IMR-90 (cell line): Measurements from ENCODE around the gene CACNA2D3. TPM values are rescaled to one million over a fixed set of nuclear protein-coding genes. Genes with fewer than 3 reads are reported as not detected.

Experiments
- ATAC-seq: fragments of 200-7000 bp; cut with Tn5 transposase; 2 replicates; pipeline ENCODE4 v1.9.1; 2020; ENCODE audit warnings: low read depth, mild to moderate bottlenecking, moderate library complexity
- BruUV-seq: library from RNA; stranded (reverse); fragments of 400-500 nt; replicated peaks from 2 replicates; lab custom pipeline; 2021; lab: Mats Ljungman, UMichigan
- CTCF ChIA-PET: fragments of 300-600 bp; formaldehyde crosslinking; extraction: SDS; loops from one replicate; lab custom pipeline; 2021; ENCODE audit warnings: antibody characterized with exemption; lab: Yijun Ruan, JAX
- POLR2A ChIA-PET: fragments of 300-600 bp; sonication (Branson Sonifier 250); formaldehyde crosslinking; loops from one replicate; lab custom pipeline; 2022; ENCODE audit warnings: antibody characterized with exemption; ENCODE audit not compliant: unreplicated experiment; lab: Charles Lee
- DNase-seq: peaks from one replicate; pipeline ENCODE4 v3.0.0; 2013
- H2AFZ ChIP-seq: replicated peaks from 2 replicates; pipeline ENCODE3; 2013; ENCODE audit warnings: low read length, mild to moderate bottlenecking; ENCODE audit not compliant: poor library complexity
- H2AK5ac ChIP-seq: 2 replicates; pipeline ENCODE4 v1.6.1; 2013; ENCODE audit warnings: low read depth, low read length, inconsistent platforms
- H2AK9ac ChIP-seq: replicated peaks from 2 replicates; pipeline ENCODE3; 2013; ENCODE audit warnings: mild to moderate bottlenecking, low read depth, low read length, moderate library complexity; ENCODE audit not compliant: poor library complexity
- H2BK120ac ChIP-seq: 2 replicates; pipeline ENCODE4 v1.6.1; 2013; ENCODE audit warnings: low read depth, low read length, inconsistent platforms
- H2BK15ac ChIP-seq: 3 replicates; pipeline ENCODE4 v1.6.1; 2013; ENCODE audit warnings: low read depth, low read length, inconsistent platforms
- H2BK20ac ChIP-seq: 2 replicates; pipeline ENCODE4 v1.6.1; 2013; ENCODE audit warnings: low read depth, mild to moderate bottlenecking, inconsistent platforms, low read length, moderate library complexity
- H2BK5ac ChIP-seq: 2 replicates; pipeline ENCODE4 v1.6.1; 2013; ENCODE audit warnings: mild to moderate bottlenecking, low read depth, low read length, inconsistent platforms; ENCODE audit not compliant: poor library complexity, severe bottlenecking
- H3K14ac ChIP-seq: replicated peaks from 2 replicates; pipeline ENCODE4 v1.6.1; 2013; ENCODE audit warnings: low read depth, low read length, inconsistent platforms
- H3K18ac ChIP-seq: 2 replicates; pipeline ENCODE4 v1.6.1; 2013; ENCODE audit warnings: low read depth, low read length, control low read depth
- H3K23ac ChIP-seq: 2 replicates; pipeline ENCODE4 v1.6.1; 2013; ENCODE audit warnings: low read depth, low read length, inconsistent platforms
- H3K27ac ChIP-seq: 2 replicates; pipeline ENCODE4 v1.5.1; 2013; ENCODE audit warnings: mild to moderate bottlenecking, control low read depth, low read length; ENCODE audit not compliant: insufficient read depth
- H3K27me3 ChIP-seq: 2 replicates; pipeline ENCODE4 v1.6.1; 2013; ENCODE audit warnings: low read length; ENCODE audit not compliant: control insufficient read depth, insufficient read depth
- H3K36me3 ChIP-seq: 2 replicates; pipeline ENCODE4 v1.6.1; 2013; ENCODE audit warnings: low read length, mixed read lengths; ENCODE audit not compliant: control insufficient read depth, insufficient read depth
- H3K4ac ChIP-seq: 2 replicates; pipeline ENCODE4 v1.6.1; 2013; ENCODE audit warnings: low read depth, low read length, inconsistent platforms
- H3K4me1 ChIP-seq: 2 replicates; pipeline ENCODE4 v1.6.1; 2013; ENCODE audit warnings: low read length, mixed read lengths; ENCODE audit not compliant: control insufficient read depth, insufficient read depth
- H3K4me2 ChIP-seq: 2 replicates; pipeline ENCODE4 v1.6.1; 2013; ENCODE audit warnings: low read depth, mild to moderate bottlenecking, control low read depth, low read length, moderate library complexity
- H3K4me3 ChIP-seq: 2 replicates; pipeline ENCODE4 v1.5.1; 2013; ENCODE audit warnings: low read depth, mild to moderate bottlenecking, control low read depth, low read length, moderate library complexity; ENCODE audit not compliant: insufficient read depth
- H3K56ac ChIP-seq: 2 replicates; pipeline ENCODE4 v1.6.1; 2013; ENCODE audit warnings: low read length, inconsistent platforms; ENCODE audit not compliant: insufficient read depth; ENCODE audit errors: extremely low read depth
- H3K79me1 ChIP-seq, 2 experiments: 2 replicates each; pipeline ENCODE4 v1.6.1; 2013; ENCODE audit warnings: low read length in 2 of 2, inconsistent platforms in 1 of 2, low read depth in 1 of 2
- H3K9ac ChIP-seq: 2 replicates; pipeline ENCODE4 v1.6.1; 2013; ENCODE audit warnings: low read depth, low read length, control low read depth
- H3K9me1 ChIP-seq: 2 replicates; pipeline ENCODE4 v1.6.1; 2013; ENCODE audit warnings: low read length, inconsistent platforms; ENCODE audit not compliant: insufficient read depth
- H3K9me3 ChIP-seq: 2 replicates; pipeline ENCODE4 v1.6.1; 2013; ENCODE audit warnings: low read length; ENCODE audit not compliant: control insufficient read depth, insufficient read depth
- H4K20me1 ChIP-seq: 2 replicates; pipeline ENCODE4 v1.6.1; 2013; ENCODE audit warnings: low read length, inconsistent platforms; ENCODE audit not compliant: insufficient read depth
- H4K5ac ChIP-seq: 2 replicates; pipeline ENCODE4 v1.6.1; 2013; ENCODE audit warnings: mild to moderate bottlenecking, low read depth, low read length, control low read depth
- H4K8ac ChIP-seq, 2 experiments: 2 replicates each; pipeline ENCODE4 v1.6.1; 2013; ENCODE audit warnings: low read depth in 2 of 2, low read length in 2 of 2, control low read depth in 1 of 2, inconsistent platforms in 1 of 2
- H4K91ac ChIP-seq: 2 replicates; pipeline ENCODE4 v1.6.1; 2013; ENCODE audit warnings: low read depth, low read length, inconsistent platforms; ENCODE audit not compliant: insufficient read depth
- BHLHE40 ChIP-seq: fragments of 150-350 bp; IDR thresholded peaks from 2 replicates; pipeline ENCODE4 v1.6.1; 2016; ENCODE audit warnings: mild to moderate bottlenecking, low read depth, low read length
- CEBPB ChIP-seq: IDR thresholded peaks from 2 replicates; pipeline ENCODE4 v1.6.1; 2012; ENCODE audit warnings: low read depth, low read length, improper control_type of control experiment
- ELK1 ChIP-seq: fragments of 150-350 bp; IDR thresholded peaks from 2 replicates; pipeline ENCODE4 v1.6.1; 2016; ENCODE audit warnings: low read depth, mild to moderate bottlenecking, low read length, moderate library complexity, borderline replicate concordance
- MAFK ChIP-seq: IDR thresholded peaks from 2 replicates; pipeline ENCODE4 v1.6.1; 2012; ENCODE audit warnings: low read depth, low read length, improper control_type of control experiment
- MXI1 ChIP-seq: IDR thresholded peaks from 2 replicates; pipeline ENCODE4 v1.6.1; 2012; ENCODE audit warnings: low read depth, mild to moderate bottlenecking, low read length, moderate library complexity, borderline replicate concordance
- WGBS, 2 experiments: methylation state at CpG; one replicate each; pipeline versions ENCODE4 v1.1.5 to v1.1.7; 2013; ENCODE audit warnings: missing lambda C conversion rate in 2 of 2; ENCODE audit not compliant: insufficient read length in 1 of 2; ENCODE audit errors: extremely low coverage in 2 of 2; 5-methylcytosine and 5-hydroxymethylcytosine counted together
- dilution Hi-C: fragments of 300-500 bp; cut with HindIII; formaldehyde crosslinking; loops from one replicate; pipeline ENCODE4 v1.14.3; 2018; ENCODE audit warnings: low sequenced_read_pairs; ENCODE audit not compliant: unreplicated experiment
- in situ Hi-C: fragments of 300-500 bp; cut with MboI; formaldehyde crosslinking; loops from 3 replicates; pipeline ENCODE4 v1.14.3; 2019; ENCODE audit warnings: low sequenced_read_pairs, inconsistent platforms, mixed read lengths
- intact Hi-C: fragments of 100-400 bp; cut with micrococcal nuclease; formaldehyde crosslinking; loops from 2 replicates; pipeline ENCODE4 v1.10.0; 2022
- polyA plus RNA-seq, 3 experiments: library from polyadenylated mRNA; depleted of rRNA; stranded (reverse); fragments of >200 nt; gene quantifications; 2 replicates each; pipeline ENCODE4 v1.2.3, GENCODE V29; 2012; ENCODE audit warnings: low replicate concordance in 1 of 3
- total RNA-seq: library from RNA; depleted of rRNA; stranded (reverse); fragments of >200 nt; gene quantifications from 2 replicates; pipeline ENCODE4 v1.2.3, GENCODE V29; 2012

Gene CACNA2D3
- total and polyA plus RNA-seq, 2 of the 4 experiments (the other 2 are of a cell fraction): 0.36 to 0.41 TPM

- ATAC-seq (peak; percentile 55), DNase-seq (no peak)
- no peak overlapping the region for H3K4me2 ChIP-seq
- POLR2A ChIA-PET: no interaction called here
- no peaks in the 10 kb centered on the region for H3K4me1 ChIP-seq
- no peaks in the 10 kb centered on the region for H3K36me3 ChIP-seq
- dilution Hi-C loops (no loop called here), in situ Hi-C loops (no loop called here), intact Hi-C loops (no loop called here)
- no TSS peak for BruUV-seq
- TF ChIP-seq ELK1: no peak
- no peak for TF ChIP-seq MXI1
- no peak for TF ChIP-seq BHLHE40
- no peak for TF ChIP-seq MAFK
- no peak for TF ChIP-seq CEBPB
- no peak overlapping the region for H3K23ac ChIP-seq
- H3K9me1 ChIP-seq: no peaks in the 10 kb centered on the region
- H3K9me3 ChIP-seq: no peaks in the 10 kb centered on the region
- no peak overlapping the region for H4K8ac ChIP-seq
- H3K27ac ChIP-seq: no peak overlapping the region
- H2BK15ac ChIP-seq: no peak overlapping the region
- H3K4ac ChIP-seq: no peak overlapping the region
- no peak overlapping the region for H3K4me3 ChIP-seq
- no peak overlapping the region for H2BK5ac ChIP-seq
- 3% methylated on average over 44 of the region's 107 CpGs; no CpG with 5 or more reads in 1 of the 2 experiments for WGBS, 2 experiments
- H4K91ac ChIP-seq: no peak overlapping the region
- H2AK5ac ChIP-seq: no peak overlapping the region
- no peak overlapping the region for H3K18ac ChIP-seq
- no peak overlapping the region for H3K14ac ChIP-seq
- peaks cover 33% of the 10 kb centered on the region for H3K27me3 ChIP-seq
- no peaks in the 10 kb centered on the region for H4K20me1 ChIP-seq
- H2AK9ac ChIP-seq: no peak overlapping the region
- CTCF ChIA-PET: no interaction called here
- no peak overlapping the region for H2BK20ac ChIP-seq
- H3K9ac ChIP-seq: no peak overlapping the region
- H4K5ac ChIP-seq: no peak overlapping the region
- no peak overlapping the region for H2BK120ac ChIP-seq
- H3K79me1 ChIP-seq: no peaks in the 10 kb centered on the region
- H2AFZ ChIP-seq: no peak overlapping the region
- no peak overlapping the region for H3K56ac ChIP-seq
Measured at GRCh38 chr3:54121414-54122323, 683 bp upstream of the CACNA2D3 start.
